Vagina (tissue), 2 donors: Measurements from ENCODE around the gene TP53RK.

Experiments used
- POLR2A ChIP-seq, 2 donors: fragments of 450-650 bp; IDR thresholded peaks; one replicate each; pipeline ENCODE4 v1.6.1; 2017; ENCODE audit warnings: antibody characterized with exemption in 2 of 2, mild to moderate bottlenecking in 2 of 2, moderate library complexity in 2 of 2
- TF ChIP-seq, protein P1 (sequence below), 3 experiments: fragments of 450-650 bp in 2 of 3; fragments of 200-600 bp in 1 of 3; sonication (generic) in 1 of 3; IDR thresholded peaks; one replicate each; pipeline ENCODE4 v1.5.1; 2017 to 2019; ENCODE audit warnings: antibody characterized with exemption in 3 of 3, mild to moderate bottlenecking in 2 of 3, moderate library complexity in 2 of 3

- TF ChIP-seq POLR2A (IDR thresholded peaks at IDR 0.05): no peak
- TF ChIP-seq, protein P1, sequence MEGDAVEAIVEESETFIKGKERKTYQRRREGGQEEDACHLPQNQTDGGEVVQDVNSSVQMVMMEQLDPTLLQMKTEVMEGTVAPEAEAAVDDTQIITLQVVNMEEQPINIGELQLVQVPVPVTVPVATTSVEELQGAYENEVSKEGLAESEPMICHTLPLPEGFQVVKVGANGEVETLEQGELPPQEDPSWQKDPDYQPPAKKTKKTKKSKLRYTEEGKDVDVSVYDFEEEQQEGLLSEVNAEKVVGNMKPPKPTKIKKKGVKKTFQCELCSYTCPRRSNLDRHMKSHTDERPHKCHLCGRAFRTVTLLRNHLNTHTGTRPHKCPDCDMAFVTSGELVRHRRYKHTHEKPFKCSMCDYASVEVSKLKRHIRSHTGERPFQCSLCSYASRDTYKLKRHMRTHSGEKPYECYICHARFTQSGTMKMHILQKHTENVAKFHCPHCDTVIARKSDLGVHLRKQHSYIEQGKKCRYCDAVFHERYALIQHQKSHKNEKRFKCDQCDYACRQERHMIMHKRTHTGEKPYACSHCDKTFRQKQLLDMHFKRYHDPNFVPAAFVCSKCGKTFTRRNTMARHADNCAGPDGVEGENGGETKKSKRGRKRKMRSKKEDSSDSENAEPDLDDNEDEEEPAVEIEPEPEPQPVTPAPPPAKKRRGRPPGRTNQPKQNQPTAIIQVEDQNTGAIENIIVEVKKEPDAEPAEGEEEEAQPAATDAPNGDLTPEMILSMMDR (IDR thresholded peaks at IDR 0.05): no peak
Measured at GRCh38 chr20:46635514-46636136, 53.6 kb downstream of the TP53RK start.
